Non-pigmented ciliary epithelial cell (primary cell): Measurements from ENCODE around the gene LSS.

Experiments
- DNase-seq: peaks from one replicate; pipeline ENCODE4 v3.0.0-alpha.2; 2010; ENCODE audit warnings: low read depth

The LSS gene

GRCh38 chr21:46218906-46219590 is 9.5 kb downstream of the LSS start:
- no peak for DNase-seq

DNA sequence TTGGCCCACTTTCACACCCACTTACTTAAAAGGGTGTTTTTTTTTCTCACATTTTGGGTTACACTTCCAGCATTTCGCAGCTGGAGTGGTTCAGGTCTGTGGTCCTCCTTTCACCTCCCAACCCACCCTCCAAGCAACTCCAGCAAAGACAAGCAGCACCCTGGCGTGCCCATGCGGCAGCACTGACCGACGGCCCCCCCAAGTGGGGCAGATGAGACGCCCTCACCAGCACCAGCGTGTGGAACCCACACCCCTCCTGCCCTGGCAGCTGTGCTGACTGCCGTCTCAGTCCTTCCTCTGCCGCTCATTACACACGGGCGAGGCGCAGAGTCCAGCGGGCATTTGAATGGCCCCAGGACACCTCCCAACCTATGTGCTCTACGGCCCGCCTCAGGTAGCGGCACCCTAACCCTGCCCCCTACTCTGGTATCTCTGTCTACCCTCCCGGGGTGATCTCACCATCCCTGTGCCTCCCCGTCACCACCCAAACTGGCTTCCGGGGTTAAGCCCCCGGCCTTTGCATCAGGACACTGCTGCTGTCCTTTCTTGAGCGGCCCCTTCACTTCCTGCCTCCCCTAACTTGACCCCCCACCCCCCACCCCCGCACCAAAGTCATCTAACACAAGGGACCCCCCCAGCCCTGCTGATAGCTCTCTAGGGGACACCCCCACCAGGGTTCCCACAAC is 10.9 kb downstream of the LSS start:
- DNase-seq: no peak

DNA sequence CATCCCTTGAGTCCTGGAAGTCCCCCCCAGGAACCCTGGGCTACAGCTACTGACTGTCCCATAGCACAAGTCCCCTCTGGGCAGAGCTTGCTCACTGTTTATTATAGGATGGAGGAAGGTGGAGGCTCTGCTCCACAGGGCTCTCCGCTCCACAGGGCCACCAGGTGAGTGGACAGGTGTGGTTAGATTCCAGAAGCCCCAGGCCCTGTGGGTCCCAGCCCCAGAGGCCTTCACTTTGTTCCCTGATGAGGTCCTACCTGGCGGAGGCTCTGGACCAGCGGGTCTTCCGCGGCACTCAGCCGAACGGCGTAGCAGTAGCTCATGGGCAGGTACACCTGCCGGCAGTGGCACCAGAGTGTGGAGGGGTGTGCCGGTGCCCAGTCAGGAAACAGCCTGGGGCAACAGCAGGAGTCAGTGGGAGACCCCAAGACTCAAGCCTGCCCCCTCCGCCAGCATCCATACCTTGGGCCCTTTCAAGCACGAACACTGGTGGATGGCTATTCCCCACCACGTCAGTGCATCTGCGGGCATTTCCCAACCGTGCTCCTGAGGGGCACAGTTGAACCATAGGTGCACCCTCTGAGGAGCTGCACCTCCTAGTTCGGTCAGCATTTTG is 12.3 kb downstream of the LSS start:
- DNase-seq: no peak

DNA sequence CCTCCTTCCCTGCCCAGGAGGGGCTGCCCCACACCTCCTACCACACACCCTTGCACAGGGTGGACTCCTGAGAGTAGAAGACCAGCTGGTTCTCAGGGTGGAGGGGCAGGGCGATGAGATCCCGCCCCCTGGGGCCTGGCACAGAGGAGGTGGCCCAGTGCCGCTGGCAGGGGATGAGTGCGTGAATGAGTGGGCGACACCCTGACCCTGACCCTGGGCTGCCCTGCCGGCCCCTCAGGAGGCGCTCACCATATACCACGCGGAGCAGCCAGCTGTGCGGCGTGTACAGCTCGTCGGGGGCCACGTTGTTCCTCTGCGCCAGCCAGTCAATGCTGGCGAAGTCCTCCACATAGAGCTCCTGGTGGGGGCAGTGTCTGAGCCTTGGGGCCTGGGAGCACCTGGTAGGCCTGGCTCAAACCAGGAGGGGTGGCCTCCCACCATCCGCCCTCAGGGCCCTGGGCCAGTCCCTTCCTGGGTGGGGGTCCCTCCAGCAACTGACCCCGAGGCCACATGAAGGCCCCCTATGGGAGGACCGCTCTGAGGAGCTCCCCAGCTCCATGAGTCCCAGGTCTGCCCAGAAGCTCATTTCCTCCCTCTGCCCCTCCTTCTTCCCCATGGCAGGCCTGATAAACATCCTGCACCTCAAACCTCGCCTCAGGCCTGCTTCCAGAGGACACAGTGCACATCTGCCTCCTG is 13.0 kb downstream of the LSS start:
- no peak for DNase-seq

- no peak for DNase-seq
Measured at GRCh38 chr21:46214478-46215340, 13.9 kb downstream of the LSS start.

GRCh38 chr21:46213620-46214286 is 14.8 kb downstream of the LSS start:
- DNase-seq: no peak

DNA sequence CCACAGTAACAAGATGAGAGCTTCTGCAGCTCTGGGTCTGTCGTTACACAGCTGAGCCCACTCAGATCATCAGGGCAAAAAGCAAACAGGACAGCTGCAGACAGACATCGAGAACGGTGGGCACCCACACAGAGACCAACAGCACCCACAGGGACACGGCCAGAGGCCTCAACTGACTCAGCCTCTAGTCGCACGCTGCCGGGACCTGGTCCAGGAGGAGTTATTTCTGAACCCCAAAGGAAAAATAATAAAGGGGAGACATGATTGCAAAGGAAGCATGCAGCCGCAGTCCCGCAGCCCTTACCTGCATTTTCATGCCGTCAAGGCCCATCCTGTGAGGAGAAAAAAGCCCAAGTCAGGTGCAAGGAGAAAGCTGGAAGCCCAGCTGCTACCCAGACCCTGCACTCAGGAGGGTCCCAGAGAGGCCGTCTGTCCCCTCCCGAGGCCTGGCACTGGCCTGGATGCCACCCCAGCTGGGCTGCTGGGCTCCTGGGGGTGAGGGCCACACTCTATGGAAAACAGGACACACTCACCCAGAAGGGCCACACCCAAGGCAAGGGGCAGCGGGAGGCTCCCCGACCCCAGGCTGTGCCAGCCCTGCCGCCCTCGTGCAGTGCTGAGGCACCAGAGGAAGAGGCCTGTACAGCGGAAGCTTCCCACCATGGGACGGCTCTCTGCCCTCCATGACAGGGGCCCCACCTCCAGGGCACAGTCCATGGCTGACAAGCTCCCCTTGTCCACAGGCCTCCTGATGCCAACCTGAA is 15.7 kb downstream of the LSS start:
- no peak for DNase-seq

DNA sequence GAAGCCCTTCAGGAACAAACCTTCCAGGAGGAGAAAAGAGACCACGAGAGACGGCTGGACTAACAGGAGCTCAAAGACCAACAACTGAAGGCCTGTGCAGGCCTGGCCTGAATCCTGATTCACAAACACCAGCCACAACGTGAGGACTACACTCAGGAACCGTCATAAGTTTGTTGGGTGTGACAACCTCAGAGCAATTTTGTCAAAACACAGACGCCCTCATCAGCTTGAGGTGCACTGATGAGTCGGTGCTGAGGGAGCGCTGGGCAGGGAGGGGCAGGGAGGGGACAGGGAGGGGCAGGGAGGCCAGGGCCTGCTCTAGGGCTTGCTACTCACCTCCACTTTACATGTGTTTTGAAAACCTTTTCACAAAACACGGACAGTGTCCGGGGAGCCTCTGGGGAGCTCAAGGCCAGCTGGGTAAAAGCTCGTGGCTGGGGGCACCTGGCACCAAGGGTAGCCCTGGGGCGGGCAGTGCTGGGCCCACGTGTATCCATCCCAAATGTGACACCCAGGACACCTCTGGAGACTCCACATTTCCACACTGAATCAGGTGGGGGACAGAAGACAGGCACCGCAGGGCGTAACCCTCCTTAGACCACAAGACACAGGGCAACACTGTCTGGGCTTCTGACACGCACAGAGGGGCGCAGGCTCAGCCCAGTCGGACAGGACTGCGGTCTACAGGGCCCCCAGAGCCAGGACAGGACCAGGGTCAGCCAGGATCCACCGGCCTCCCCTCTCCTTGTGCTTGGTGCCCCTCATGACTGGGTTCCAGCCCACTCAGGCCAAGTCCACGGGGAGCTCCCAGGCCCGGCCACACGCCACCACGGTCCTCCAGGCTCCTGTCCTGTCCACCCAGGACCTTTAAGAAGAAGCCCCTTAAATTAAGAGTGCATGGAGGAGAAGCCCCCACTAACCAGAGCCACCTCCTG is 16.5 kb downstream of the LSS start:
- no peak for DNase-seq

- no peak for DNase-seq
Measured at GRCh38 chr21:46211376-46211775, 17.2 kb downstream of the LSS start.

GRCh38 chr21:46210378-46211136 is 18.0 kb downstream of the LSS start:
- DNase-seq: no peak

DNA sequence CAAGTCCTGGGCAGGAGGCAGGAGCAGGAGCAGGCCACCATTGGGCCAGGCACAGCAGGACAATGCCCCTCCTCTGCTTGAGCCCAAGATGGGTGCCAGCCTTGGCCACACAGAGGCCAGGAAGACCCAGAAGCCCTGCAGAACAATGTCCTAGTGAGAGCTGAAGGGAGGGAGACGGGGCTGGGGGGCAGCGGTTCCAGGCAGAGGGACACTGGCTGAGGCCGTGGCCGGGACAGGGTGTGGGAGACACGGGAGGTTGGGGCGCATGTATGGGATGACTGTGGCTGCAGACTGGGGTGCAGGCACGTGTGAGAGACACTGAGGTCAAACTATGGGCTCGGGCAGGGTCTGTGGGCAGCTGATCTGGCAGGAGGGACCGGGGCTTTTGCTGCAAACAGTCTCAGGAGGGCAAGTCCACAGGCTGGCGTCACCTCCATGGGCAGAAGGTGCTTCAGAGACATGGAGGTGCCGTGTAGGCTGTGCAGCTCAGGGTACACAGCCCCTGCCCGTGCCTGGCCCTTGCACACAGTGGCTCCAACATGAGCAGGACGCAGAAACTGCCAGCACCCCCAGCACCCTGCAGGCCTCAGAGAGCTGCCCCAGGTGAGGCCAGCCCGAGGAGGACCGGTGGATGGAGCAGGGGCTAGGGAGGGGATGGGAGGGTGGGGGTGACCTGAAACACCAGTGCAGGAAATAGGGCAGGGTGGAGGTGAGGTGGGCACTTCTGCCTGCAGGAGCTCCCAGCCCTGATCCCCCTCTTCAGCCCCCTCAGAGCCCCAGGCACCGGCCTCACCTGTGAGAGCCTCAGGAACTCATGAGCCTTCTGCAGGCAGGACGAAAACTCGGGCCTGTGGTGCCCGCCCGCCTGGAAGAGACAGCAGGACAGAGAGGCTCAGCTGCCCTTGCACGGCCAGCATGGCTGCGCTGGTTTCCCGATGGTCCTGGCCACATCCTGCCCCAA is 19.5 kb downstream of the LSS start:
- no peak for DNase-seq

DNA sequence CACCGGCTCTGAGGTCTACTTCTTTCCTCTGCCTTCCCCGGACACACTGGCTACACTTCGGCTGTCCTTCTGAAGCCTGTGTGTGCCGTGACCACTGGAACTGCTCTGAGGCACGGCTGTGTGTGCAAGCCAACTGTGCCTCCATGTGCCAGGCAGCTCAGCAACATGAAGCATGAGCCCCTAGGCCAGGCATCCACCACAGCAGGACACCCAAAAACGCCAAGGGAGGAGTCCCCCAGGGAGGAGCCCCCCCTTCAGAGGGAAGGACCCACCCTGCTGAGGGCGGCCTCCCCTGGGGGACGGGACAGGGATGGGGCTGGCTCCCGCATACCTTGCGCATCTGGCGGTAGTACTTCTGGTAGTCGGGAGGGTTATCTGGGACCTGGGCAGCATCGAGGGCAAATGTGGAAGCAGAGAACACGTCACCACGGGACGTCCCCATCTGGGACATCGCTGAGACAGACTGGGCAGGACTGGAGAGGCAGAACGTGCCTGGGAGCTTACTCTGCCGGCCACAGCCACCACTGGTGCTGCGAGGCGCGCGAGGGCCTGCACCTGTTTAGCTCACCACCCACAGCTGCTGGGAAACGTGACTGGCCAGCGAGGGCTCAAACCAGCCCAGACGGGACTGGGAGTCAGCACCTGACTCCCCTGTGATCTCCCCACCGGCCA is 20.5 kb downstream of the LSS start:
- DNase-seq: no peak

DNA sequence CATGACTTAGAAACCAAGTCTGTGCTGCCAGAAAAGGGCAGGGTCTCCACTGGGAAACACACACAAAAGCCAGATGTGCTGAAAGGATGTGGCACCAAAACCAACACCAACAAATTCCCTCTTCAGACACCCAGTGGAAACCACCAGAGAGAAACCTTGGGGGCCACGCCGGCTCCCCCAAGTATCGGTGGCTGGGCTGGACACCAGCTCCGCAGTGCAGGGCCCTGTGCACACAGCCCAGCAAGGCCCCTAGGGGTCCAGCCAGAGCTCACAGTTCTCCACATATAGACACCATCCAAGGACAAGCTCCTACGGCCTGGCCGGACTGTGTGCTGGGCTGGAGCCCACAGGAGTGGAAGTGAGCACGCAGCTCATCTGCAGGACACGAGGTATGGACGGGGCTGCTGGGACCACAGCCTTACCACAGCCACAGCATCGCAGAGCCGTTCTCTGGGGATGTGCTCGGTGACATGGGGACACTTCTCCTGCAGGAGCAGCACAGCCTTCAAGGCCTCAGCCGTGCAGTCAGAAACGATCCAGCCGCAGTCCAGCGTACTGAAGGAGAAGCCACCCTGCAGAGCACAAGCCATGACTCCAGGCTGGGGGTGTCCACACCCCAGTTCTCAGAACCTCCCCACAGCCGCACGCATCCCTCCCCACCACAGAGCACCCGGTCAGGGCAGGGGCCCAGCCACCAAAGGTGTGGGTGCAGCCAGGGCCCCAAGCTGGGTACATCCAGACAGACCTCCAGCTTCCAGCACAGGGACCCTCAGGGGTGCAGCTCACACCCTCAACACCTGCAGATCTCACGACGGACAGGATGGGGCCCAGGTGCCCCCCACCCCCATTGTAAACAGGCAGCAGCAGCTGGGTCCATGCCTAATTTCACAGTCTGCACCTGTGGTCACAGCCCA is 21.3 kb downstream of the LSS start:
- no peak for DNase-seq

- no peak for DNase-seq
Measured at GRCh38 chr21:46206163-46207005, 22.2 kb downstream of the LSS start.

DNA sequence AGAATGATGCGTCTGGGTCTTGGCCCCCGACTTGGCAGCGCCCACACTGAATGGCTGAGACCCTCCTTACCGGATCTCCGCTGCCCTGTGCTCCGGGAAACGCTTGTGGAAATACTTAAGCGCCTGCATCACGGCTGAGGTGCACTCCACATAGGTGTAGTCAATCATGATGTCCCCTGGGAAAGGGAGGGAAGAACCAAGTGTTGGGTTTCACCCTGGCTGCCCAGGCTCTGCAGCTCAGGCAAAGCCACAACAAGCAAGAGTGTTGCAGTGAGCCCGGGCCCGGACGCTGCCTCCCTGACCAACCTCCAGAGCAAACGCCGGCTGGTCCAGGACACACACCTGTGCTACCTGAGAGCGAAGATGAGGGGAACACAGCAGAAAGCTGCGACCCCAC is 22.8 kb downstream of the LSS start:
- DNase-seq: no peak
